ENCODE results near the gene TLE6. TPM values are rescaled to one million over a fixed set of nuclear protein-coding genes. Genes with fewer than 3 reads are reported as not detected.

The TLE6 gene
- total and polyA plus RNA-seq, 2 of the 13 experiments (the other 11 are each of a cell fraction or from before 2014, with no cell fraction given), result 0.24 to 5.5 TPM

DNA sequence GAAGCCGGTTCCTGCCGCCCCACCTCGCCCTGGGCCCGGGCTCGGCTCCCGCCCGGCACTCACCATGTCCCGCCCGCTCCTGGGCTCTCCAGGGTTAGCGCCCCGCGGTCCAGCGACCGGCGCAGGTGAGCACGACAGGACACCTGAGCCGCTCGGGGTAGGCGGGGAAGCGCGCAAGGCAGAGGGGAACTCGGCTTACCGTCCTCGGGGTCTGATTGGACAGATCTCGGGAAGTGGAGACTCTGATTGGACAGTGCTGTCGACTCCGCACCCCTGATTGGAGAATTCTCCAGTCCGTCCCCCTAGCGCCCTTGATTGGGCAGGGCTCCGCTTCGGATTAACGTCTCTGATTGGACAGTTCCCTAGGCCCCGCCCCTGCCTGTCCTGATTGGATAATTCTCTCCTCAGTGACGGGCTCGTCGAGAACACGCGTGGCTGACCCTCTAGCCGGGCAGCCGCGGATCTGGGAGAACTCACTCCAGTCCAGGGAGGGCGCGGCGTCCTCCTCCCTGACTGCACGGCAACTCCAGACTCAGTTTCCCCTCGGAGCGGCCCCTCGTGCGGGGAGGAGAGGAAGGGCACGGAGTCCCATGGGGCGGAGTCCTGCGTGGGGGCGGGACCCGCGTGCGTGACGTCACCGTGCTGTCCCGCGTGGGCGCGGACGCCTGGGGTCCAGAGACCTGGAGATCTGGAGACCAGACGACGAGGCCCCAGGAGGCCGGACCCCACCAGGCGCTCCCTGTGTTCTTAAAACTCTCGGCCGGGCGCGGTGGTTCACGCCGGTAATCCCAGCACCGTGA, 32.4 kb upstream of the TLE6 start, which contains the start of gene ZNF77 (continued):
- TF ChIP-seq ZBTB38 (CRISPR knock-in tag; IDR thresholded peaks at IDR 0.05), result peak; percentile 30
- TF ChIP-seq RFX5 (IDR thresholded peaks at IDR 0.05; ENCODE audit: low read depth, low read length), result peak; percentile 49; the same call in 1 of the 2 replicates
- TF ChIP-seq RBFOX2 (IDR thresholded peaks at IDR 0.05; ENCODE audit: low read depth, low read length), result peak; percentile 86
- TF ChIP-seq KDM4B (CRISPR knock-in tag; IDR thresholded peaks at IDR 0.05), result peak; percentile 70
- TF ChIP-seq, protein P1, sequence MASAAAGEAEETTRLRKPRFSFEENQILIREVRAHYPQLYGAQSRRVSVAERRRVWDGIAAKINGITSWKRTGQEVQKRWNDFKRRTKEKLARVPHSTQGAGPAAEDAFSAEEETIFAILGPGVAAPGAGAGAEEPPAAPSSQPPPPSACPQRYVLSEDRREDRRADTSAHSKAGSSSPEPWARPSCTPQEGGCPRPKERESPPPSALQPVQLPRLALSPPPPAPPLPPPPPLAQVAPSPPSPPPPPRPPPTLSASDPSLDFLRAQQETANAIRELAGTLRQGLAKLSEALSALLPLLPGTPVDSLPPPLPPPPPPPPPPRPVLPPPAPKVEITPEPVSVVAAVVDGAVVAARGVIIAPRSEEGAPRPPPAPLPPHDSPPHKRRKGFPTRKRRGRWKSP (CRISPR knock-in tag; IDR thresholded peaks at IDR 0.05), result peak; percentile 99
- peak; percentile 30; the same call in 1 of the 2 replicates for TF ChIP-seq ZNF331 (CRISPR knock-in tag; IDR thresholded peaks at IDR 0.05)
- no peak for TF ChIP-seq ZNF577 (CRISPR knock-in tag; IDR thresholded peaks at IDR 0.05; ENCODE audit: borderline replicate concordance, low read depth)
- TF ChIP-seq PITX1 (CRISPR knock-in tag; IDR thresholded peaks at IDR 0.05), result no peak; the same call in none of the 2 replicates
- TF ChIP-seq ARNT (IDR thresholded peaks at IDR 0.05), result no peak
- TF ChIP-seq KMT2B (CRISPR knock-in tag; IDR thresholded peaks at IDR 0.05), result peak; percentile 62; the same call in 1 of the 2 replicates
- TF ChIP-seq, protein P2, sequence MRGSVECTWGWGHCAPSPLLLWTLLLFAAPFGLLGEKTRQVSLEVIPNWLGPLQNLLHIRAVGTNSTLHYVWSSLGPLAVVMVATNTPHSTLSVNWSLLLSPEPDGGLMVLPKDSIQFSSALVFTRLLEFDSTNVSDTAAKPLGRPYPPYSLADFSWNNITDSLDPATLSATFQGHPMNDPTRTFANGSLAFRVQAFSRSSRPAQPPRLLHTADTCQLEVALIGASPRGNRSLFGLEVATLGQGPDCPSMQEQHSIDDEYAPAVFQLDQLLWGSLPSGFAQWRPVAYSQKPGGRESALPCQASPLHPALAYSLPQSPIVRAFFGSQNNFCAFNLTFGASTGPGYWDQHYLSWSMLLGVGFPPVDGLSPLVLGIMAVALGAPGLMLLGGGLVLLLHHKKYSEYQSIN (CRISPR knock-in tag; IDR thresholded peaks at IDR 0.05; ENCODE audit: borderline replicate concordance), result no peak
- peak; percentile 68 for TF ChIP-seq ZNF501 (CRISPR knock-in tag; IDR thresholded peaks at IDR 0.05)
- TF ChIP-seq SSRP1 (CRISPR knock-in tag; IDR thresholded peaks at IDR 0.05), result 0 out of 2 replicates have a peak, but pooled peaks have one; percentile 23
- TF ChIP-seq, protein P3, sequence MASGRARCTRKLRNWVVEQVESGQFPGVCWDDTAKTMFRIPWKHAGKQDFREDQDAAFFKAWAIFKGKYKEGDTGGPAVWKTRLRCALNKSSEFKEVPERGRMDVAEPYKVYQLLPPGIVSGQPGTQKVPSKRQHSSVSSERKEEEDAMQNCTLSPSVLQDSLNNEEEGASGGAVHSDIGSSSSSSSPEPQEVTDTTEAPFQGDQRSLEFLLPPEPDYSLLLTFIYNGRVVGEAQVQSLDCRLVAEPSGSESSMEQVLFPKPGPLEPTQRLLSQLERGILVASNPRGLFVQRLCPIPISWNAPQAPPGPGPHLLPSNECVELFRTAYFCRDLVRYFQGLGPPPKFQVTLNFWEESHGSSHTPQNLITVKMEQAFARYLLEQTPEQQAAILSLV (CRISPR knock-in tag; IDR thresholded peaks at IDR 0.05; ENCODE audit: borderline replicate concordance), result 0 out of 2 replicates have a peak, but pooled peaks have one; percentile 21
- peak; percentile 72; the same call in 1 of the 2 replicates for TF ChIP-seq ZNF224 (CRISPR knock-in tag; IDR thresholded peaks at IDR 0.05)
- TF ChIP-seq, protein P4, sequence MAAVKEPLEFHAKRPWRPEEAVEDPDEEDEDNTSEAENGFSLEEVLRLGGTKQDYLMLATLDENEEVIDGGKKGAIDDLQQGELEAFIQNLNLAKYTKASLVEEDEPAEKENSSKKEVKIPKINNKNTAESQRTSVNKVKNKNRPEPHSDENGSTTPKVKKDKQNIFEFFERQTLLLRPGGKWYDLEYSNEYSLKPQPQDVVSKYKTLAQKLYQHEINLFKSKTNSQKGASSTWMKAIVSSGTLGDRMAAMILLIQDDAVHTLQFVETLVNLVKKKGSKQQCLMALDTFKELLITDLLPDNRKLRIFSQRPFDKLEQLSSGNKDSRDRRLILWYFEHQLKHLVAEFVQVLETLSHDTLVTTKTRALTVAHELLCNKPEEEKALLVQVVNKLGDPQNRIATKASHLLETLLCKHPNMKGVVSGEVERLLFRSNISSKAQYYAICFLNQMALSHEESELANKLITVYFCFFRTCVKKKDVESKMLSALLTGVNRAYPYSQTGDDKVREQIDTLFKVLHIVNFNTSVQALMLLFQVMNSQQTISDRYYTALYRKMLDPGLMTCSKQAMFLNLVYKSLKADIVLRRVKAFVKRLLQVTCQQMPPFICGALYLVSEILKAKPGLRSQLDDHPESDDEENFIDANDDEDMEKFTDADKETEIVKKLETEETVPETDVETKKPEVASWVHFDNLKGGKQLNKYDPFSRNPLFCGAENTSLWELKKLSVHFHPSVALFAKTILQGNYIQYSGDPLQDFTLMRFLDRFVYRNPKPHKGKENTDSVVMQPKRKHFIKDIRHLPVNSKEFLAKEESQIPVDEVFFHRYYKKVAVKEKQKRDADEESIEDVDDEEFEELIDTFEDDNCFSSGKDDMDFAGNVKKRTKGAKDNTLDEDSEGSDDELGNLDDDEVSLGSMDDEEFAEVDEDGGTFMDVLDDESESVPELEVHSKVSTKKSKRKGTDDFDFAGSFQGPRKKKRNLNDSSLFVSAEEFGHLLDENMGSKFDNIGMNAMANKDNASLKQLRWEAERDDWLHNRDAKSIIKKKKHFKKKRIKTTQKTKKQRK (IDR thresholded peaks at IDR 0.05; ENCODE audit: low read length), result peak; percentile 79
- peak; percentile 46; the same call in 1 of the 2 replicates for TF ChIP-seq NCOA2 (CRISPR knock-in tag; IDR thresholded peaks at IDR 0.05)
- TF ChIP-seq, protein P5, sequence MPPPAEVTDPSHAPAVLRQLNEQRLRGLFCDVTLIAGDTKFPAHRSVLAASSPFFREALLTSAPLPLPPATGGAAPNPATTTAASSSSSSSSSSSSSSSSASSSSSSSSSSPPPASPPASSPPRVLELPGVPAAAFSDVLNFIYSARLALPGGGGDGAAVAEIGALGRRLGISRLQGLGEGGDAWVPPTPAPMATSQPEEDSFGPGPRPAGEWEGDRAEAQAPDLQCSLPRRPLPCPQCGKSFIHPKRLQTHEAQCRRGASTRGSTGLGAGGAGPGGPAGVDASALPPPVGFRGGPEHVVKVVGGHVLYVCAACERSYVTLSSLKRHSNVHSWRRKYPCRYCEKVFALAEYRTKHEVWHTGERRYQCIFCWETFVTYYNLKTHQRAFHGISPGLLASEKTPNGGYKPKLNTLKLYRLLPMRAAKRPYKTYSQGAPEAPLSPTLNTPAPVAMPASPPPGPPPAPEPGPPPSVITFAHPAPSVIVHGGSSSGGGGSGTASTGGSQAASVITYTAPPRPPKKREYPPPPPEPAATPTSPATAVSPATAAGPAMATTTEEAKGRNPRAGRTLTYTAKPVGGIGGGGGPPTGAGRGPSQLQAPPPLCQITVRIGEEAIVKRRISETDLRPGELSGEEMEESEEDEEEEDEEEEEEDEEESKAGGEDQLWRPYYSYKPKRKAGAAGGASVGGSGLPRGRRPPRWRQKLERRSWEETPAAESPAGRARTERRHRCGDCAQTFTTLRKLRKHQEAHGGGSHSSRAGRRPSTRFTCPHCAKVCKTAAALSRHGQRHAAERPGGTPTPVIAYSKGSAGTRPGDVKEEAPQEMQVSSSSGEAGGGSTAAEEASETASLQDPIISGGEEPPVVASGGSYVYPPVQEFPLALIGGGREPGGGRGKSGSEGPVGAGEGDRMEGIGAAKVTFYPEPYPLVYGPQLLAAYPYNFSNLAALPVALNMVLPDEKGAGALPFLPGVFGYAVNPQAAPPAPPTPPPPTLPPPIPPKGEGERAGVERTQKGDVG (CRISPR knock-in tag; IDR thresholded peaks at IDR 0.05; ENCODE audit: borderline replicate concordance), result peak; percentile 89; the same call in 1 of the 2 replicates
- peak; percentile 41 for TF ChIP-seq ZNF883 (CRISPR knock-in tag; IDR thresholded peaks at IDR 0.05; ENCODE audit: not compliant biosample characterization)

Measured in HepG2 (cell line).